Measurements from ENCODE around the gene KDM8.

Gene KDM8

DNA sequence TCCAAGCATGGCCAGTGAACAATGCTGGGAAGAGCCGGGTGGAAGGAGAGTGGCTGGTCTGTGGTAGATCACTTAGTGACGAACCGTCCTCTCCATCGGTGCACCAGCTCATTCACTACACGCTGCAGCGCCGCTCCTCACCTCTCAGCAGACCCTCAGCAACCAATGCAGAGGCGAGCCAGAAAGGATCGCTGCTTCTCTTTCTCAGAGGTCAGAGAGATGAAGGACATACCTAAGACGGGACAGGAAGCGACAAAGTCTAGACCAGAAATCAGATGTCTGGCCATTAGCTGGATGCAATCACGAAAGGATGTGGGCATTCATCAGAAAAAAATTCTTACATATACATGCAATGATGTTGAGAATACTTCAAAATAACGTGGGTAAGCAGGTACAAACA, 38.3 kb downstream of the KDM8 start:
- DNase-seq (ENCODE audit: extremely low read depth, low read depth), result no peak
- TF ChIP-seq, protein P1, sequence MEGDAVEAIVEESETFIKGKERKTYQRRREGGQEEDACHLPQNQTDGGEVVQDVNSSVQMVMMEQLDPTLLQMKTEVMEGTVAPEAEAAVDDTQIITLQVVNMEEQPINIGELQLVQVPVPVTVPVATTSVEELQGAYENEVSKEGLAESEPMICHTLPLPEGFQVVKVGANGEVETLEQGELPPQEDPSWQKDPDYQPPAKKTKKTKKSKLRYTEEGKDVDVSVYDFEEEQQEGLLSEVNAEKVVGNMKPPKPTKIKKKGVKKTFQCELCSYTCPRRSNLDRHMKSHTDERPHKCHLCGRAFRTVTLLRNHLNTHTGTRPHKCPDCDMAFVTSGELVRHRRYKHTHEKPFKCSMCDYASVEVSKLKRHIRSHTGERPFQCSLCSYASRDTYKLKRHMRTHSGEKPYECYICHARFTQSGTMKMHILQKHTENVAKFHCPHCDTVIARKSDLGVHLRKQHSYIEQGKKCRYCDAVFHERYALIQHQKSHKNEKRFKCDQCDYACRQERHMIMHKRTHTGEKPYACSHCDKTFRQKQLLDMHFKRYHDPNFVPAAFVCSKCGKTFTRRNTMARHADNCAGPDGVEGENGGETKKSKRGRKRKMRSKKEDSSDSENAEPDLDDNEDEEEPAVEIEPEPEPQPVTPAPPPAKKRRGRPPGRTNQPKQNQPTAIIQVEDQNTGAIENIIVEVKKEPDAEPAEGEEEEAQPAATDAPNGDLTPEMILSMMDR (IDR thresholded peaks at IDR 0.05; ENCODE audit: low read depth, low read length), result no peak

DNA sequence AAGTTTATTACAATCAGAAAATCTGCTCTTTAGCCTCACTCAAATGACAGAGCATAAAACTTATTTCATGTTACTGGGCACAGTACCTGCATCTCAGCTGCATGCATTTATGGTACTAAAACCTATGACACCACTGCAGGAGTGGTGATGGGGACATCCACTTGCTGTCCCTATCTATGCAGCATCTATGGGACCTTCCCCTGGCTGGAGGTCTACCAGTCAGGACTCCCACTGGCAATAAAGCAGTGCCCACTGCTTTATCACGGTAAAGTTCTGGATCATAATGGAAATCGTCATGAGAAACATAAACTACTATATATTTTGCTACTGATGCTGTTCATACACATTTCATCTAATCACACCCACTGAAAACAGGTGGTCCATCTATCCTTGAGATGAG, 39.1 kb downstream of the KDM8 start:
- DNase-seq (ENCODE audit: extremely low read depth, low read depth), result no peak
- TF ChIP-seq, protein P1 (IDR thresholded peaks at IDR 0.05; ENCODE audit: low read depth, low read length), result no peak

DNA sequence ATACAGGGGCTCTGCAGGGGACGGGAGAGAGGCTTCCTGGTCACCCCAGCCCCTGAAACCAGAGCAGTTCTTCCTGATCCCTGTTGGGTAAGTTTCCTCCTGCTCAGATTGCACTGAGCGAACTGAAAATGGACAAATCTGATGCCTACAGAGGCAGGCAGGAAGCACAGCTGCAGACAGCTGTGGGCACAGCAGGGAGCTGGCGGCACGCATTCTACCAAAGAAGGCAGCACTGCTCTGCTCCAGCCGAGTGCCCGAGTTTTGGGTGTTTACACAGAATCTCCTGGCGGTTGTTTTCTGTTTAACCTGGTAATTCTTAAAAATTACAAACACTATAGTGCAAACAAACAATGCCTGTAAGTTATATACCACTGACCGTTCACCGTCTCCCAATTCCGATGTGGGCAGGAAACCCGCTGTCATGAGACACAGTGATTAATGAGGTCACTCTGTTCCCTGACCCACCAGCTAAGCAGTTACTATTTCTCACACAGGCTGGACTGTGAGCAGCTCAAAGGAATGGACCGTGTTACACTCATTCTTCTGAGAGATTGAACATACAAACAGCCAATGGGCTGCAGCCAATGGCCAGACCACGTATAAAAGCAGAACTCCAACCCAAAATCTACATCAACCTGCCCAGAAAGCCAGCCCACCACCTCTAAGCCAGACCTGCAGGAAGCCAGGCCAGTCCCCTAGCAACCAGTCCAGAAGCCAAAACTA, 39.7 kb downstream of the KDM8 start:
- TF ChIP-seq, protein P1 (IDR thresholded peaks at IDR 0.05; ENCODE audit: low read depth, low read length), result no peak; the same call in 1 of the 2 replicates
- peak; percentile 63 for DNase-seq (ENCODE audit: extremely low read depth, low read depth)

DNA sequence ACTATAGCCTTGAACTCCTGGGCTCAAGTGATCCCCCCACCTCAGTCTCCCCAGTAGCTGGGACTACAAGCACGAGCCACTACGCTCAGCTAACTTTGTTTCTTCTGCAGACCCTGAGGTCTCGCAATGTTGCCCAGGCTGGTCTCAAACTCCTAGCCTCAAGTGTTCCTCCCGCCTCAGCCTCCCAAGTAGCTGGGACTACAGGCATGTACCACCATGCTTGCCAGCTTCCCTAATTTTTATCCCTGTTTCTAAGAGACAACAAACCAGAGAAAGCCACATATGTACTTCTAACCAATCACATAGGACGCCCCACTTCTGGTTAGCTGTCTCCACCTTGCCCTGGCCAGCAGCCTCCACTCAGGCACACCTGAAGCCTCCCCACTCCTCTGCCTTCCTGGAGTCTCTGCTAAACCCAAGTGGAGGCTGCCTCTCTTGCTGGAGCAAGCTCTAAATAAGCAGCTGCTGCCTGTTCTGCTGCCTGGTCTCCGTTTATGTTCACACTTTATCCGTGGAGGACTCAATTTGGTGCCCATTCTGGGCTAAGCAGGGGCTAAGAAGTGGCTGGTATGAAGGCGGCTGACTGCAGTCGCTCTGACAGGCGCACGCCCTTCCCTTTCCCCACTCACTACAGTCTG, 40.5 kb downstream of the KDM8 start:
- TF ChIP-seq, protein P1 (IDR thresholded peaks at IDR 0.05; ENCODE audit: low read depth, low read length), result no peak
- no peak for DNase-seq (ENCODE audit: extremely low read depth, low read depth)

DNA sequence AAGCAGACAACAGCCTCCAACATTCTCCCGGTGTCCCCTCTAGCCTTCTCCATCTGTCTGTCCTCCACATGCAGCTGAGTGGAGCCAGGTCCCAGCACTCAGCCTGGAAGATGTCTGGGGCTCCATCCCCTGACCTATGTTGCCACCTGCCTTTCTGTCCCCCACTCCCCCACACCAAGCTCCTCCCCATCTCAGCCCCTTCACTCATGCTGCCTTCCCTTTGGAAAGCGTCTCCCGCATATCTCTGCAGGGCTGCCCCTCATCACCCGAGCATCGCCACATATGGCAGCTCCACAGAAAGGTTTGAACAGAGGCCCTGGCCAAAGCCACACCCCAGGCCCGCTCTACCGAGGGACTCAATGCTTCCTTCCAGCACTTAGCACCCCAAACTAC, 41.0 kb downstream of the KDM8 start:
- TF ChIP-seq, protein P1 (IDR thresholded peaks at IDR 0.05; ENCODE audit: low read depth, low read length), result no peak
- no peak for DNase-seq (ENCODE audit: extremely low read depth, low read depth)

DNA sequence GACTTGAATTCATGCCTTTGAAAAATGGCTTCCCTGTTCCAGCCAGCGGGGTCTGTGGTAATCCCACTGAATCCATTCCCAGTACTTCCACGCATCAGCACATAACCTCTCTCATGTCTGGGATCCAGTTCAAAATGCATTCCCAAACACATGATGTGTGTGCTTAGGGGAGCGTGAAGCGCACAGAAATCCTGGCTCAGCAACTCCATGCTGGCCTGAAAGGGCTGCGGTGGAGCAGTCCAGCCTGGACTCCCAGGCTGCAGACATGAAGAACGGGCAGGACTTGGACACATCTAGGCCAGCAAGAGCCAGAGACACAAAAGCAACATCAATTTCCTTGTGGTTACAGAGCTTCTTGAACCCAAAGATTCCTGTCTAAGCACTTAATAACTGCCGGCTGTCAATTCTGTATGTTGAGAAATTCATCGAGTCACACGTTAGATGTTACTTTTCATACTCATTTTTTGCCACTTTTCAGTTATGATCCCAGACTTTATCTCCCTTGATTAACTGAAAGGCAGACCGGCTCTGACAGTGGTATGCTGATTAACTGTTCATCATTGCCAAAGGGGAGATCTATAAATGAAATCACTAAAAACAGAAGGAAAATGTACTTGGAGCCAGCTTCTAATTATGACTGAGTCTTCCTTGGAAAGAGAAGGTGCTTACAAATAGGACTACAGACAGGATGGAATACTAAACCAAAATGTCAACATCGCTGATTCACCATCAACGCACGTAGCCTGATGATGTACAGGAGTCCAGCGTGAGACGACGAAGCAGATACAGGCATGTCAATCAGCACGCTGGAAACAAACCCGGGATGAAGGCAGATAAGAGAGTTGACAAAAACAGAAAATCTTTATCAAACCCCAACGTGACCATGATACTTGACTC, 42.2 kb downstream of the KDM8 start:
- TF ChIP-seq, protein P1 (IDR thresholded peaks at IDR 0.05; ENCODE audit: low read depth, low read length), result no peak
- DNase-seq (ENCODE audit: extremely low read depth, low read depth), result peak; percentile 93

Data from AG09319 (cell line).